Activated CD4-positive, alpha-beta T cell treated with anti-CD3 and anti-CD28 coated beads, Interleukin-2, amount 10 ng/mL, durations not matched to agents 7 days and 5 days (primary cell): ENCODE data around the gene PARD3B. TPM values are rescaled to one million over a fixed set of nuclear protein-coding genes. Genes with fewer than 3 reads are reported as not detected.

ENCODE experiments used
- CTCF ChIA-PET: fragments of 350-600 bp; sonication (Branson Sonifier 250); formaldehyde crosslinking; loops from one replicate; lab custom pipeline; 2021; ENCODE audit warnings: antibody characterized with exemption; lab: Charles Lee
- POLR2A ChIA-PET: fragments of 350-600 bp; sonication (Branson Sonifier 250); formaldehyde crosslinking; loops from one replicate; lab custom pipeline; 2021; ENCODE audit warnings: antibody characterized with exemption; lab: Charles Lee
- DNase-seq: peaks from one replicate; pipeline ENCODE4 v3.0.0-alpha.2; 2020
- H3K27ac Mint-ChIP-seq: one replicate; pipeline ENCODE4 v1.8.0; 2021; ENCODE audit warnings: mild to moderate bottlenecking, moderate library complexity, mixed read lengths
- H3K27me3 Mint-ChIP-seq: one replicate; pipeline ENCODE4 v1.8.0; 2021; ENCODE audit warnings: mixed read lengths
- H3K36me3 Mint-ChIP-seq: one replicate; pipeline ENCODE4 v1.8.0; 2021; ENCODE audit warnings: low read depth, mixed read lengths
- H3K4me1 Mint-ChIP-seq: one replicate; pipeline ENCODE4 v1.8.0; 2021; ENCODE audit warnings: mixed read lengths
- H3K4me3 Mint-ChIP-seq: one replicate; pipeline ENCODE4 v1.8.0; 2021; ENCODE audit warnings: mild to moderate bottlenecking, moderate library complexity, mixed read lengths
- H3K9me3 Mint-ChIP-seq: one replicate; pipeline ENCODE4 v1.8.0; 2021; ENCODE audit warnings: mixed read lengths
- total RNA-seq, 2 experiments: library from RNA; stranded (reverse); gene quantifications; one replicate each; pipeline ENCODE4 v1.2.3, GENCODE V29; 2021

The PARD3B gene
- total RNA-seq, 2 experiments from 2014 or later = 0.50 to 0.77 TPM

GRCh38 chr2:205494537-205495235 is 949.4 kb downstream of the PARD3B start:
- peaks cover 4% of the 10 kb centered on the region for H3K9me3 Mint-ChIP-seq
- H3K36me3 Mint-ChIP-seq = no peaks in the 10 kb centered on the region
- no peak for DNase-seq
- H3K4me1 Mint-ChIP-seq = no peaks in the 10 kb centered on the region
- H3K27ac Mint-ChIP-seq = no peak overlapping the region
- CTCF ChIA-PET = no interaction called here
- H3K27me3 Mint-ChIP-seq = peaks cover 2% of the 10 kb centered on the region
- POLR2A ChIA-PET = no interaction called here
- no peak overlapping the region for H3K4me3 Mint-ChIP-seq

- no peaks in the 10 kb centered on the region for H3K4me1 Mint-ChIP-seq
- DNase-seq = no peak
- POLR2A ChIA-PET = no interaction called here
- H3K27ac Mint-ChIP-seq = no peak overlapping the region
- CTCF ChIA-PET = no interaction called here
- no peaks in the 10 kb centered on the region for H3K36me3 Mint-ChIP-seq
- H3K4me3 Mint-ChIP-seq = no peak overlapping the region
- H3K27me3 Mint-ChIP-seq = peaks cover 2% of the 10 kb centered on the region
- H3K9me3 Mint-ChIP-seq = no peaks in the 10 kb centered on the region
These were observed 950.5 kb downstream of the PARD3B start for GRCh38 chr2:205495819-205496218.

- Mint-ChIP-seq H3K4me1 (no peaks in the 10 kb centered on the region), H3K9me3 (no peaks in the 10 kb centered on the region), H3K36me3 (no peaks in the 10 kb centered on the region), H3K27ac (no peak overlapping the region), H3K4me3 (no peak overlapping the region), H3K27me3 (peaks cover 2% of the 10 kb centered on the region)
- ChIA-PET CTCF (no interaction called here), POLR2A (no interaction called here)
- DNase-seq = no peak
These were observed 951.1 kb downstream of the PARD3B start for GRCh38 chr2:205496370-205496769.

- no peaks in the 10 kb centered on the region for H3K9me3 Mint-ChIP-seq
- H3K27ac Mint-ChIP-seq = no peak overlapping the region
- no peak for DNase-seq
- no peak overlapping the region for H3K4me3 Mint-ChIP-seq
- H3K4me1 Mint-ChIP-seq = no peaks in the 10 kb centered on the region
- POLR2A ChIA-PET = no interaction called here
- CTCF ChIA-PET = no interaction called here
- no peaks in the 10 kb centered on the region for H3K36me3 Mint-ChIP-seq
- H3K27me3 Mint-ChIP-seq = peaks cover 3% of the 10 kb centered on the region
These were observed 951.5 kb downstream of the PARD3B start for GRCh38 chr2:205496772-205497171.

GRCh38 chr2:205499006-205499405 is 953.7 kb downstream of the PARD3B start:
- H3K27ac Mint-ChIP-seq = no peak overlapping the region
- POLR2A ChIA-PET = no interaction called here
- H3K9me3 Mint-ChIP-seq = no peaks in the 10 kb centered on the region
- H3K4me3 Mint-ChIP-seq = no peak overlapping the region
- no peak for DNase-seq
- peaks cover 8% of the 10 kb centered on the region for H3K27me3 Mint-ChIP-seq
- CTCF ChIA-PET = no interaction called here
- no peaks in the 10 kb centered on the region for H3K4me1 Mint-ChIP-seq
- H3K36me3 Mint-ChIP-seq = no peaks in the 10 kb centered on the region

GRCh38 chr2:205500065-205500464 is 954.8 kb downstream of the PARD3B start:
- no peak for DNase-seq
- Mint-ChIP-seq H3K36me3 (no peaks in the 10 kb centered on the region), H3K9me3 (no peaks in the 10 kb centered on the region), H3K27me3 (peaks cover 8% of the 10 kb centered on the region), H3K27ac (no peak overlapping the region), H3K4me1 (no peaks in the 10 kb centered on the region), H3K4me3 (no peak overlapping the region)
- ChIA-PET CTCF (no interaction called here), POLR2A (no interaction called here)

- Mint-ChIP-seq H3K4me1 (no peaks in the 10 kb centered on the region), H3K9me3 (no peaks in the 10 kb centered on the region), H3K27me3 (peaks cover 8% of the 10 kb centered on the region), H3K27ac (no peak overlapping the region), H3K4me3 (no peak overlapping the region), H3K36me3 (no peaks in the 10 kb centered on the region)
- POLR2A ChIA-PET = no interaction called here
- CTCF ChIA-PET = no interaction called here
- no peak for DNase-seq
These were observed 955.7 kb downstream of the PARD3B start for GRCh38 chr2:205500951-205501350.

- no peak for DNase-seq
- no peak overlapping the region for H3K4me3 Mint-ChIP-seq
These were observed 956.6 kb downstream of the PARD3B start for GRCh38 chr2:205501826-205502225.

GRCh38 chr2:205505371-205505770 is 960.1 kb downstream of the PARD3B start:
- H3K27me3 Mint-ChIP-seq = peaks cover 8% of the 10 kb centered on the region
- no peaks in the 10 kb centered on the region for H3K4me1 Mint-ChIP-seq
- H3K4me3 Mint-ChIP-seq = no peak overlapping the region
- H3K27ac Mint-ChIP-seq = no peak overlapping the region
- DNase-seq = no peak
- ChIA-PET CTCF (no interaction called here), POLR2A (no interaction called here)
- H3K9me3 Mint-ChIP-seq = no peaks in the 10 kb centered on the region
- no peaks in the 10 kb centered on the region for H3K36me3 Mint-ChIP-seq

More at GRCh38 chr2:205501826-205502225, 956.6 kb downstream of the PARD3B start:
- ChIA-PET CTCF (no interaction called here), POLR2A (no interaction called here)
- no peaks in the 10 kb centered on the region for H3K4me1 Mint-ChIP-seq
- peaks cover 8% of the 10 kb centered on the region for H3K27me3 Mint-ChIP-seq
- H3K36me3 Mint-ChIP-seq = no peaks in the 10 kb centered on the region
- no peaks in the 10 kb centered on the region for H3K9me3 Mint-ChIP-seq
- no peak overlapping the region for H3K27ac Mint-ChIP-seq

- Mint-ChIP-seq H3K4me1 (no peaks in the 10 kb centered on the region), H3K9me3 (no peaks in the 10 kb centered on the region), H3K4me3 (no peak overlapping the region), H3K36me3 (no peaks in the 10 kb centered on the region), H3K27ac (no peak overlapping the region), H3K27me3 (peaks cover 7% of the 10 kb centered on the region)
- ChIA-PET POLR2A (no interaction called here), CTCF (no interaction called here)
- DNase-seq = no peak
These were observed 964.4 kb downstream of the PARD3B start for GRCh38 chr2:205509655-205510054.

- no peak overlapping the region for H3K4me3 Mint-ChIP-seq
- H3K36me3 Mint-ChIP-seq = no peaks in the 10 kb centered on the region
- H3K27ac Mint-ChIP-seq = no peak overlapping the region
- ChIA-PET POLR2A (no interaction called here), CTCF (interaction anchor here (0.6 kb wide), 1 partner anchor 159 kb away, joined by 4 read pairs; no protein-coding TSS in a partner anchor)
- H3K4me1 Mint-ChIP-seq = no peaks in the 10 kb centered on the region
- H3K27me3 Mint-ChIP-seq = peaks cover 7% of the 10 kb centered on the region
- DNase-seq = no peak
- peaks cover 2% of the 10 kb centered on the region for H3K9me3 Mint-ChIP-seq
These were observed 965.1 kb downstream of the PARD3B start for GRCh38 chr2:205510345-205510744.

GRCh38 chr2:205511221-205511620 is 965.9 kb downstream of the PARD3B start:
- no peak for DNase-seq
- Mint-ChIP-seq H3K4me1 (no peaks in the 10 kb centered on the region), H3K4me3 (no peak overlapping the region), H3K9me3 (peaks cover 2% of the 10 kb centered on the region), H3K27me3 (peaks cover 7% of the 10 kb centered on the region), H3K36me3 (no peaks in the 10 kb centered on the region), H3K27ac (no peak overlapping the region)
- CTCF ChIA-PET = no interaction called here
- POLR2A ChIA-PET = no interaction called here

GRCh38 chr2:205511641-205512040 is 966.4 kb downstream of the PARD3B start:
- peaks cover 2% of the 10 kb centered on the region for H3K9me3 Mint-ChIP-seq
- peaks cover 7% of the 10 kb centered on the region for H3K27me3 Mint-ChIP-seq
- POLR2A ChIA-PET = no interaction called here
- H3K36me3 Mint-ChIP-seq = no peaks in the 10 kb centered on the region
- no peaks in the 10 kb centered on the region for H3K4me1 Mint-ChIP-seq
- no peak overlapping the region for H3K4me3 Mint-ChIP-seq
- CTCF ChIA-PET = no interaction called here
- H3K27ac Mint-ChIP-seq = no peak overlapping the region
- no peak for DNase-seq

GRCh38 chr2:205520311-205520710 is 975.0 kb downstream of the PARD3B start:
- H3K36me3 Mint-ChIP-seq = no peaks in the 10 kb centered on the region
- no peak for DNase-seq
- H3K27me3 Mint-ChIP-seq = peaks cover 8% of the 10 kb centered on the region
- peaks cover 1% of the 10 kb centered on the region for H3K4me1 Mint-ChIP-seq
- no peak overlapping the region for H3K4me3 Mint-ChIP-seq
- H3K27ac Mint-ChIP-seq = no peak overlapping the region
- CTCF ChIA-PET = no interaction called here
- POLR2A ChIA-PET = no interaction called here
- peaks cover 8% of the 10 kb centered on the region for H3K9me3 Mint-ChIP-seq
